ENCODE data around the gene BABAM2.

BABAM2 gene

GRCh38 chr2:28292491-28292890 lies 402.0 kb downstream of the BABAM2 start:
- no peak for DNase-seq

GRCh38 chr2:28293416-28293815 lies 402.9 kb downstream of the BABAM2 start:
- DNase-seq, result no peak

DNA sequence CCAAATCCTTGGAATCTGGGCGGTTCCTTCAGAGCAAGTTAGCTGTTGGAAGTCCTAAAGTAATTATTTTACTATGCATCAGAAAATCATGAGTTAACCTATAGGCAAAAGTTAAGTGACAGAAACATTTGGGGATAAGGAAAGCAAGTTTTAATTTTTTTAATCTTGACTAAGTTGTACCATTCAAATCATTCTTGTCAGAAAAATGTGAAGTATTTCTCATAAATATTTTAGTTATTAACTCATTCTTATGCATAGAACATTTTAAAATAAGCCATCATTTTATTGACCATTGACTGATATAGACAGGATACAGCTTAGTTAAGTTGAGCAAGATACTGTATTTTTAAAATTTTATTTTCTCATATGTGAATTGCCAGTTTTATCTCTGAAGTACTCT lies 403.9 kb downstream of the BABAM2 start:
- no peak for DNase-seq

- no peak for DNase-seq
Observed at GRCh38 chr2:28296243-28296642, 405.7 kb downstream of the BABAM2 start.

DNA sequence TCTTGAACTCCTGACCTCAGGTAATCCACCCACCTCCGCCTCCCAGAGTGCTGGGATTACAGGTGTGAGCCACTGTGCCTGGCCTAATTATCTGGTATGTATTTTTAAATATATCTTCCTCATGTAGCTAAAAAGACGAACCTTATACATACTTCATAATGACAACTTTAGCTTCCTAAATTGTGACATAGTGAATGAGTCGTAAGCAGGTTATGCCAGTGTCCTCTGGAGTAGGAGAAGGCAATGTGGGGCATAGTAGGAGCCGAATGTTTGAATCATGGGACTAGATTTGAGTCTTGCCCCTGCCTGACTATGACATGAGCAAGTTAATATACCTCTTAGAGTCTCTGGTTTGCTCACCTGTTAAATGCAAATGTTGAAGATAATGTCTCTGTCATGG lies 406.4 kb downstream of the BABAM2 start:
- no peak for DNase-seq

GRCh38 chr2:28297531-28297930 lies 407.0 kb downstream of the BABAM2 start:
- no peak for DNase-seq

- DNase-seq, result no peak
Observed at GRCh38 chr2:28298406-28298805, 407.9 kb downstream of the BABAM2 start.

GRCh38 chr2:28300485-28301341 lies 410.2 kb downstream of the BABAM2 start:
- DNase-seq, result no peak

DNA sequence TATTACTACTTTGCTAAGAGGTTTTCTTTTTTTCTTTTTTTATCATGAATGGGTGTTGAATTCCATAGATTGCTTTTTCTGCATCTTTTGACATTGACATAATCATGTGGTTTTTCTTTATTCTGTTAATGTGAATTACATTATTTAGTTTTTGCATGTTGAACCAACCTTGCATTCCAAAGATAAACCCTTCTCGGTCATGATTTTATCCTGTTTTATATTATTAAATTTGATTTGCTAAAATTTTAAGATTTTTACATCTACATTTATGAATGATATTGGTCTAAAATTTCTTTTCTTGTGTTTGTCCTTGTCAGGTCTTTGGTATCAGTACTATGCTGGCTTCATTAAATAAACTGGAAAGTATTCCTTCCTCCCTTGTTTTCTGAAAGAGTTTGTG lies 414.7 kb downstream of the BABAM2 start:
- no peak for DNase-seq

DNA sequence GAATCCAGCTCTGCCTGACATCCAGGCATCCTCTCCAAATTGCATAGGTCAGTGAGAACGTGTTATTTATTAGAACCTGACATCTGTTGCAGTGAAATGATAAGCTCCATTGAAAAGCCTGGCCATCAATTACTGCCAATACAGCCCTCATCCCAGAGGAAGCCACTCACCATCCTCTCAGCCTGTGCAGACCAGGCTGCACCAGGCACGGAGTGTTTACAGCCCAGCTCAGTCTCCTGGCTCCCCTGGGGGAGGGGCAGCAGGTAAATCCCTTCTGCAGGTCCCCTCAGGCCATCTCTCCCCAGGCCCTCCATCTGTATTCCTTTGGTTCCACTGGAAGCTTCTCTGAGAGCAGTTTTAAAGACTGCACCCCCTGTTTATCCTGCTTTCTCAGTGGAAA lies 419.6 kb downstream of the BABAM2 start:
- no peak for DNase-seq

DNA sequence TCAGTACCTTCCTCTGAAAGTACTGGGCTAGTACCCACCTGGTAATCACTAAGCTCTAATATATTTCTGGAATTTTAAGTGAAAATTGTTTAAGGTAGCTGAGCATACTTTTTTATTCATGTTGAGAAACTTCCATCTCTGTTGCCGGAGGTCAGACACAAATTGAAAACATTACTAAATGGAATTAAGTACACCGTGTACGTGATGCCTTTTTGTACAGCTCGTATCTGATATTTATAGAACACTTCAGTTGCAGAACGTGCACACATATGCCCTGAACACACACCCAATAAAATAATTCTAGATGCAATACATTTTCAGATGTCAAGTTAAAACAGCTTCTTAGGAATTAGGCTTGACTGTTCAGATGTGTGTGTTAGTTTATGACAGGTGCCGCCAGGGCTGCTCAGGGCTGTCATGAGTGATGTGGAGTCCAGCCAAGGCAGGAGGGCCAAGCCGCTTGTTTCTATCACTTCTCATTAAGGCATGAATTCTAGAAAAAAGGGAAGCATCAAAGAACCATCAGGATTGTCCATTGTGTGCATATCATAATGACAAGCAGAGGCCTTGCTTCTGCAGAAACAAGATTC lies 421.2 kb downstream of the BABAM2 start:
- no peak for DNase-seq

DNA sequence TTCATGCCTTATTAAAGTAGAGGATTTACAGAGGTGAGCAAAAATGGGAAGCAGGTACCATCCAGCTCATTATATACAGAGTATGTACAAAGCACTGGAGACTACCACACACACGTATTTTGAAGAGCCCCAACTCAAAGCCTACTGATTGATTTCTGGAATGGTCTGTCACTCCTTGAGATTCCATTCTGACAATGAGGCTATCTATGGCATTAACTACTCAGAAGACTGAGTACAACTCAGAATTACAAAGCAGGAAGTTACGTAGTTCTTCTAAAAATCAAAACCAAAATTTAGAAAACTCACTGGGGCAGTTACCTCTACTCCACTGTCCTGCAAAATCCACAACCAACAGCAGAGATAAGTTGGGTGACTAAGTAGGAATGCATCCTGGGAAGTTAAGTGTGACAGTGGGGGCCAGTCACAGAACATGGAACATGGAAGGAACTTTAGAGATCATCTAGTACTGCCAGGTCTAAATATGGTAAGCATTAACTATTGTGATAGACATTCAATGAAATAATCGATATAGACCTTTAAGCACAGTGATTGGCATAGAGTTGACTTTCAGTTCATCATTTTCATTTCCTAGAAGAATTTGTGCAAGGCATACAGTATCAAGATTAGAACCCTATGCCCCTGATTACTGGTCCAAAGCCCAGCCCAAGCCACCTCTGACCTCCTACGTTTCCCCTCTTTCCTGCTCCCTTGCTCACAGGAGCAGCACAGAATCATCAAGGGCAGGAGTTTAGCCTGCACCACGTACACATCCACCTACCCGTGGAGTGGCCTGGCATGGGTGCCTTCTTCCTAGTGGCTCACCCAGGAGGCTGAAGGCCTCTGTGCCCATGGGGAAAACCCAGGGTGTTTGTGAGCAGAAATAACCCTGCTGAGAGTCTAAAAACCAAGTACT lies 422.0 kb downstream of the BABAM2 start:
- no peak for DNase-seq

- DNase-seq, result no peak
Observed at GRCh38 chr2:28313220-28313784, 422.8 kb downstream of the BABAM2 start.

GRCh38 chr2:28314968-28315367 lies 424.4 kb downstream of the BABAM2 start:
- no peak for DNase-seq

DNA sequence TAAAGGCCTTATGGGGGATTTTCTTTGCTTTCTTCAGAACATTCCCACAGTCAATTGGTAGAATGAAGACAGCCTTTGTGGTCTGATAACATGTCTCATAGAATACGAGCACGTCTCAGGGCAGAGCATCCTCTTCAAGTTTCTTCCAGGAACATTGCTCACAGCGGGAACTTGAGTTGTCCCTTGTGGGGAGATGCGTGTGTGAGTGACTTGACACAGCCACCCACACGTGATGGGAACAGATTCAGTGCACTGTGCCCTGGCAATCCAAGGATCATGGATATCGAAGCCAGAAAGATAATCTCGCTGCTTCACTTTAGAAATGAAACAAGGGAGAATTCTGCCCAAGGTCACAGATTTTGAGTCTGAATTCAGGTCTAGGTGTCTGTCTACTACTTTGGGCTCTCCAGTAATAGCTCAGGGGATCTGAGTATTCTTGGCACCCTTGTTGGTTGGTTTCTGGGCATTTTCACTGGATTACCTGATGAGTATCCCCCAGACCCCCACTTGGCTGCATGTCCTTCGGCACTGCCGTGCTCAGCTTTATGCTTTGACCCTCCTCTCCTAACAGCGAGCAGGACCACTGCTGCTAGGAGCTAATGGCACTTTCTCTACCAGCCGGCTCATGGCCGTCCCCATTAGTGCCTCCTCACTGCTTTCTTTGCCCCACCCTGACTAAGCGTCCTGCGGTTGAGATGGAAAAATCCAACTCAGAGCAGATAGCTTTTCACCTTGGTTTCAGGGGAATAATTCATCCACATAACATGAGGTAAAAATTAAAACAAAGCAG lies 426.2 kb downstream of the BABAM2 start:
- DNase-seq, result no peak

DNA sequence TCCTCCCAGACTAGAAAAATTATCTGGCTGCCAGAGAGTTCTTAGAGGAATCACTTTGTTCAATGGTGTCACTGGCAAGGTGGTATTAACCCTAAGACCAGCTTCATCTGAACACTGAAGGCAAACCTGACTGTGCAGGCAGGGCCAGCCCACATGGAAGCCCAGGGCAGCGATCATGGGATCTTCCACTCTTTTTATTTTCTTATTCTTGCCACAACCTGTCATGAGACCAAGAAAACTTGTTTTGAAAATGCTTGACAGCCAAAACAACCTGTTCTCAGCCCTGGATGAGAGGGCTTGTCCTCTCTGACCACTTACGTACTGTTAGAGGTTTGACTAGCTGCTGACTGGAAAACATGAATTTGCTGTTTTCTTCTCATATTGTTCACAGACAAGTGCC lies 426.9 kb downstream of the BABAM2 start:
- DNase-seq, result no peak

- DNase-seq, result no peak
Observed at GRCh38 chr2:28318023-28318422, 427.5 kb downstream of the BABAM2 start.

GRCh38 chr2:28318462-28319117 lies 428.1 kb downstream of the BABAM2 start:
- no peak for DNase-seq

- DNase-seq, result no peak
Observed at GRCh38 chr2:28319118-28320008, 428.8 kb downstream of the BABAM2 start.

GRCh38 chr2:28320009-28320365 lies 429.5 kb downstream of the BABAM2 start:
- DNase-seq, result no peak

DNA sequence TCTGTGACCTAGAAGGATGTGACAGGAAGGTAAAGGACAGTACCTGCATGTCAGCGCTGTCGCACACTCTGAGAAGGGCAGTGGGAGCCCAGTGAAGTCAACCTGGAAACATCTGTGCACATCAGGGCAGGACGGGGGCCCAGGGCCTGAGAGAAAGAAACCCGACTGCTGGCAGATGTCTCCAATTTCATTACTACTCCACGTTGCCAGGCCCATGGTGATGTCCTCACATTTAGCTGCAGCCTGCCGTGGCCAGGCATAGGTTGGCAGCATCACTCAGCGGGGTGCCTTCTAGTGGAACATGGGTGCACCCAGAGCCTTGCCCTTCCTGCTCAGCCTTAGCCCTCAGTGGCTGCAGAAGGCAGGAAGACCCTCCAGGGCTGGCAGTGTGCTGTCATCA lies 429.8 kb downstream of the BABAM2 start:
- no peak for DNase-seq

Data from stimulated activated CD4-positive, alpha-beta T cell treated with anti-CD3 and anti-CD28 coated beads, Interleukin-2, amount 100 ng/mL, for 24 hours (primary cell).